A172 (cell line): ENCODE data around the gene PRSS2. TPM values are rescaled to one million over a fixed set of nuclear protein-coding genes. Genes with fewer than 3 reads are reported as not detected.

Experiments used
- total RNA-seq: library from RNA; depleted of rRNA; stranded (reverse); fragments of >200 nt; shearing (Covaris generic); gene quantifications from 2 replicates; pipeline ENCODE4 v1.2.3, GENCODE V29; 2014; rRNA removed

The PRSS2 gene
- total RNA-seq, 1 experiment from 2014 or later, result not detected

Other genes starting within 250 kb of the PRSS2 start
- not detected in 2 replicates for gene PRSS1, start 21.5 kb upstream of the PRSS2 start, total RNA-seq
- 2.0 and 2.7 TPM in 2 replicates for gene EPHB6, start 84.1 kb downstream of the PRSS2 start, total RNA-seq
- not detected in 2 replicates for gene TRPV6, start 114.8 kb downstream of the PRSS2 start, total RNA-seq
- gene TRPV5, start 162.8 kb downstream of the PRSS2 start, total RNA-seq, result 0.22 TPM in 1 of 2 replicates, not detected in the other
- not detected in 2 replicates for gene LLCFC1, start 168.5 kb downstream of the PRSS2 start, total RNA-seq
- 0.46 TPM in 1 of 2 replicates, not detected in the other for gene KEL, start 191.4 kb downstream of the PRSS2 start, total RNA-seq